NCI-H2171 treated with DMSO at 0.1 percent for 48 hours (cell line): ENCODE data around the gene SLC4A4.

Experiments used
- DNase-seq: peaks from one replicate; lab custom pipeline; 2025; lab: John Stamatoyannopoulos, UW

SLC4A4 gene

DNA sequence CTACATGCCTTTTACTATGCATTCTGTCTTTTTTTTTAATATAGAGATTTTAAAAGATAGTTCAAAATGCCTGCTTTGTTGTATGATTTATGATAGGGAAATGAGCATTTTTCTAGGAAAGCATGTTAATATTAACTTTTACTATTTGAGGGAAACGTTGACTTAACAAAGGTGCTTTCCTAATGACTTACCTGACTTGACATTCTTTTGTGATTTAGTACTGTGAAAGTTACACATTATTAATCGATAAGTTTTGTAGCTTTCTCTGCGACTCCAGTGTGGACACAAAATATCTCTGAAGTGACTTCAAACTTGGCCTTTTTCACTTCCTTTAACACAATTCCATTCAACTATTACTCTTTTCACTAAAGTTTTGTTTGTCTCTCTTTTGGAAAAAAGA lies 260.8 kb downstream of the SLC4A4 start:
- DNase-seq: no peak

DNA sequence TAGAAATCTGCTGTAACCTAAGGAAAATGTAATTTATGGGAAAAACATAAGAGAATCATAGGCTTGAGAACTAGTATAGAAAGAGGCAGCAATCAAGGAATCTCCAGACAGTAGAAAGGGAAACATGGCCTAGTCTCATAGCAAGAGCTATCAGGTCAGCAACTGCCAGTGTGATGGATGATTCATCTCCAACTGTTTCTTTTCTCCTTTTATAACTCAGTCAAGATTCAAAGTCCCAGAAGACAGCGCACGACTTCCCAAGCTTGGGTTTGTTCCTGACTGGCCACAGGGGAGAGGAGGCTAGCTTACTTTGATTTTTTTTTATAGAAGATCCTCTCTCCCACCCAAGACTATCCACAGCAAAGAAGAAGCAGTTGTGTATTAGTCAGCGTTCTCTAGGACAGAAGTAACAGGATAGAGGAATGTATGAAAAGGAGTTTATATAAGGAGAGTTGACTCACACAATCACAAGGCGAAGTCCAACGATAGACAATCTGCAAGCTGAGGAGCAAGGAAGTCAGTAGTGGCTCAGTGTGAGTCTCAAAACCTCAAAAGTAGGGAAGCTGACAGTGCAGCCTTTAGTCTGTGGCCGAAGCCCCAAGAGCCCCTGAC lies 263.6 kb downstream of the SLC4A4 start:
- no peak for DNase-seq

DNA sequence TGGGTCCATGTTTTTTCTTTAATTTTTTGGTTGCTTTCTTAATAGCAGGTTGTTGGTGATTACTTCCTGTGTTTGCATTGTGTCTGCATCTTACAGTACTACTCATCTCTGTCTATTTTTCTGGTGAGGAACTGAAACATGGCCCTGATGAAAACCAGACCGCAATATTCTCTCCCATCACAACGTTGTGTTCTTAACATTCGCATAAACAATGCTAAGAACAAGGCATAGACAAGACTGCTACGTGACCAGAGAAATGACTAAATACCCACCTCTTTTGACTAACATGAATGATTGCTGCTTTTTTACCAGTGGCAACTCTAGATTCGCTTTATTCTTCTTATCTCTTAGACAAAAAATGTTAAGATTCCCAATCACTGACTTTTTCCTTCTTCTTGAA lies 266.0 kb downstream of the SLC4A4 start:
- no peak for DNase-seq

DNA sequence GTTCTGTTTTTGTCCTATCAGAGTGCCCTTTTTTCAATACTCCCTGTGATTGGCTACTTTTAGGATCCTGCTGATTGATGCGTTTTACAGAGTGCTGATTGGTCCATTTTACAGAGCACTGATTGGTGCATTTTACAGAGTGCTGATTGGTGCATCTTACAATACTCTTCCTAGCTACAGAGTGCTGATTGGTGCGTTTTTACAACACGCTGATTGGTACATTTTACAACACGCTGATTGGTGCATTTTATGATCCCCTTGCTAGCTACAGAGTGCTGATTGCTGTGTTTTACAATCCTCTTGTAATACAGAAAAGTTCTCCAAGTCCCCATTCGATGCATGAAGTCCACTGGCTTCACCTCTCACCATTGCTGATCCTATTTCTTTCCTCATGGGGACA lies 268.3 kb downstream of the SLC4A4 start:
- DNase-seq: no peak

DNA sequence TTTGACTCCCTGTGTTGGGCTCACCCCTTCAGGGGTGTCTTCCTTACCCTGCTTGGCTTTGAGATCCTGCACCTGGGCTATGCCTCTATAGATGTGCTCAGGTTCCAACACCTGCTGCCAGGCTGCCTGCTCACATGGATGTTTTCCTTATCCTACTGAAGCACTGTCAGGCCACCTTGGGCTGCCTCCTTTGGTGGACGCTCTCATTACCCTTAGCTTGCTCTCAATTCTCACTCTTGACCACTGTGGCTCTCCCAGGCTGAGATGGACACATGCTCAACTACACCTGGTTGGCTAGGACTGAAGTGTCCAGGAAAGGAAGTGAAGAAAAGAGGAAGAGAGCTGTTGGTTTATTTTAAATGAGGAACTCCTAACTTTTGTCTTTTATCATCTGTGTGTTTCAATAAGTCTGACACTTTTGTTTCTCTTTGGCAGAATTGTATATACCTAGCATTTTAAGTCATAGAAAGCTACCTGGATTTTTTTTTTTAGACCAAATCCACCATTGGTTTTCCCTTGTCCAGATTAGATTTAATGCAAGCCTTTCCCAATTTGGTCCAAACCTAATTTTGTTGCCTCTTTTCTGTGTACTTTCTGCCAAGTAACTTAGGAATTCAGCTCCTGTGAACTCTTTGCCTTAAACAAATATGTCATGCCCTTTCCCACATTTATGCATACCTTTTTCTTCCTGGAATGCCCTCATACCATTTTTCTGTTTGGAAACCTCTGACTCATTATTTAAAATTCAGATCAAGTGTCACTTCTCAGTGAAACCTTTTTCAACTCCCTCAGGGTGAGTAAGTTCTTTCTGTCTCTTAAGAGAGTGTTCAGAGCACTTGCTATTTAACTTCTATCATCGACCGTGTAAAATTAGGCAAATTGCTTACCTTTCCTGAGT lies 269.2 kb downstream of the SLC4A4 start:
- no peak for DNase-seq

DNA sequence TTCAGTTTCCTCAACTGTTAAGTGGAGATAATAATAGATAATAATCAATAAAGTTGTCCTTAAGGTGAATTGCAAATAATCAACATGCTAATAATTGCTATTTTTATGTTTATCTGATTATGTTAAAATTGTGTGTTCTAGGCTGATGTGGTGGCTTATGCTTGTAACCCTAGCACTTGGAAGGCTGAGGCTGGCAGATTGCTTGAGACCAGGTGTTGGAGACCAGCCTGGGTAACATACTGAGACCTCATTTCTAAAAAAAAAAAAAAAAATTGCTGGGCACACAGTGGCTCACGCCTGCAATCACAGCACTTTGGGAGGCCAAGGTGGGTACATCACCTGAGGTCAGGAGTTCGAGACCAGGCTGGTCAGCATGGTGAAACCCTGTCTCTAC lies 269.9 kb downstream of the SLC4A4 start:
- DNase-seq: peak; percentile 14

DNA sequence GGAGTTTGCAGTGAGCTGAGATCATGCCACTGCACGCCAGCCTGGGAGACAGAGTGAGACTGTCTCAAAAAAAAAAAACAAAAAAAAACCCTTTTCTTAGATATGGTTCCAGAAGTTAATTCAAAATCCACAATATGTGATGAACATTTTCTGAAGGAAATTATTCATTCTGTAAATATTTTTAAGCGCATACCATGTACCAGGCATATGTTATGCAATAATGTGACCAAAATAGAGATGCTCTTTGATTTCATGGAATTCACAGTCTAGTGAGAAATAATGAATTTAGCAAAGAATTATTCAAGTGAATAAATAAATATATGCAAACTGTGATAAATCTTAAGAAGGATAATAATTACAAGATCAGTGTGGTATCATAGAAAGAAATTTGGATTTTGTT lies 270.3 kb downstream of the SLC4A4 start:
- no peak for DNase-seq

DNA sequence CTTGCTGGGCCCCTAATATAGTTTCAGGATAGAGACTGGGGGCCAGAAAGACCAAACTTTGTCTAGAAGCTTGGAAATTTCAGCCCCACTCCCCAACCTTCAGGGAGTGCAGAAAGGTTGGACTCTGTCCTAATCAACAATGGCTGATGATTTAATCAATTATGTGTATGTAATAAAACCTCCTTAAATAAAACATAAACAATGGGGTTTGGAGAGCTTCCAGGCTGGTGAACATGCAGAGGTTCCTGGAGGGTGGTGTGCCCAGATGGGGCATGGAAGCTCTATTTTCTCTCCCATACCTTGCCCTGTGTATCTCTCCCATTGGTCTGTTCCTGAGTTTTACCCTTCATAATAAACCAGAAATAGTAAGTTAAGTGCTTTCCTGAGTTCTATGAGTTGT lies 270.8 kb downstream of the SLC4A4 start:
- no peak for DNase-seq

DNA sequence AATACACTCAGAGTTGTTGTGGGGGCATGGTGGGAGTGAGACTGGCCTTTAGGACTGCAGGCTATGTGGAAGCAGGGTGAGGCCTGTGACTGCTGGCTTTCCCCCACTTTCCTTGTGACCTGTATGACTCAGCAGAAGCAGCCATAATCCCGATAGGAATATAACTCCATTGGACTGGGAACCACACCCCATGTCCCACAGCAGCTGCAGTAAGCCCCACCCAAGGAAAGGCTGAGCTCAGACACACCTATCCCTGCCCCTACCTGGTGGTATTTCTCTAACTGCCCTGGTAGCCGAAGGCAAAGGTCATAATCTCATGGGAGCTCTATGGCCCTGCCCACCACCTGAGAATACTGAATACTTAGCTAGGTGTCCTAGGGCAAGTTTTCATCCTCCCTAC lies 275.8 kb downstream of the SLC4A4 start:
- no peak for DNase-seq

DNA sequence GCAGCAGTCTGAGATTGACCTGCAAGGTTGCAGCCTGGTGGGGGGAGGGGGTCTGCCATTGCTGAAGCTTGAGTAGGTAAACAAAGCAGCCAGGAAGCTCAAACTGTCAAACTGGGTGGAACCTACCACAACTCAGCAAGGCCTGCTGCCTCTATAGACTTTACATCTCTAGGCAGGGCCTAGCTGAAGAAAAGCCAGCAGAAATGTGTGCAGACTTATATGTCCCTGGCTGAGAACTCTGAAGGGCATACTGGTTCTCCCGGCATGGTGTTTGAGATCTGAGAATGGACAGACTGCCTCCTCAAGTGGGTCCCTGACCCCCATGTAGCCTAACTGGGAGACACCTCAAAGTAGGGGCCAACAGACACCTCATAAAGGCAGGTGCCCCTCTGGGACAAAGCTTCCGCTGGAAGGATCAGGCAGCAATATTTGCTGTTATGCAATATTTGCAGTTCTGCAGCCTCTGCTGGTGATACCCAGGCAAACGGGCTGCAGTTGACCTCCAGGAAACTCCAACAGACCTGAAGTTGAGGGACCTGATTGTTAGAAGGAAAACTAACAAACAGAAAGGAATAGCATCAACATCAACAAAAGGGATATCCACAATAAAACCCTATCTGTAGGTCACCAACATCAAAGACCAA lies 277.5 kb downstream of the SLC4A4 start:
- DNase-seq: no peak
